ENCODE results near the gene SSNA1. TPM values are rescaled to one million over a fixed set of nuclear protein-coding genes. Genes with fewer than 3 reads are reported as not detected.
A peak's percentile ranks its signal among the peaks of the same experiment; 100 is the strongest.

Gene SSNA1
- total RNA-seq, 1 donor from 2014 or later, result 47.0 TPM

- Histone ChIP-seq H3K9ac (ENCODE audit: low read depth in 1 of 3, low read length in 3 of 3) (no peak overlapping the region), H3K4me1 (ENCODE audit: control insufficient read depth in 3 of 3, insufficient read depth in 3 of 3, low read length in 3 of 3) (peaks cover 12 to 25% (median 16%) of the 10 kb centered on the region in 3 donors)
Observed at GRCh38 chr9:137232101-137232500, 43.6 kb downstream of the SSNA1 start.

DNA sequence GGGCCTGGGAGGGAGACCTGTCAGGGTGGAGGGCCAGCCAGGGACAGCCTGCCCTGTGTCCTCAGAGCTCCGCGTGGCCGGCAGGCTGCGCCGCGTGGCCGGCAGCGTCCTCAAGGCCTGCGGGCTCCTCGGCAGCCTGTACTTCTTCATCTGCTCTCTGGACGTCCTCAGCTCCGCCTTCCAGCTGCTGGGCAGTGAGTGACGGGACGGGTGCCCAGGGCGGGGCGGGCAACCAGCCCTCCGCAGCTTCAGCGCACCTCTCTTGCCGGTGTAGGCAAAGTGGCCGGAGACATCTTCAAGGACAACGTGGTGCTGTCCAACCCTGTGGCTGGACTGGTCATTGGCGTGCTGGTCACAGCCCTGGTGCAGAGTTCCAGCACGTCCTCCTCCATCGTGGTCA, 44.0 kb downstream of the SSNA1 start:
- Histone ChIP-seq H3K27me3 (ENCODE audit: control insufficient read depth in 3 of 3, insufficient read depth in 3 of 3, low read length in 3 of 3) (peaks cover 34 to 60% (median 55%) of the 10 kb centered on the region in 3 donors), H3K4me1 (ENCODE audit: control insufficient read depth in 3 of 3, insufficient read depth in 3 of 3, low read length in 3 of 3) (peaks cover 16 to 25% (median 20%) of the 10 kb centered on the region in 3 donors), H3K4me3 (ENCODE audit: low read length in 3 of 3) (no peak overlapping the region), H3K27ac (ENCODE audit: low read depth, low read length) (no peak overlapping the region), H3K36me3 (ENCODE audit: control insufficient read depth in 3 of 3, insufficient read depth in 3 of 3, low read length in 3 of 3) (no peaks in the 10 kb centered on the region), H3K9ac (ENCODE audit: low read depth in 1 of 3, low read length in 3 of 3) (no peak overlapping the region), H3K9me3 (ENCODE audit: control insufficient read depth in 3 of 3, low read length in 3 of 3) (no peaks in the 10 kb centered on the region)

More at GRCh38 chr9:137232101-137232500, 43.6 kb downstream of the SSNA1 start:
- Histone ChIP-seq H3K4me3 (ENCODE audit: low read length in 3 of 3) (no peak overlapping the region), H3K36me3 (ENCODE audit: control insufficient read depth in 3 of 3, insufficient read depth in 3 of 3, low read length in 3 of 3) (no peaks in the 10 kb centered on the region), H3K9me3 (ENCODE audit: control insufficient read depth in 3 of 3, low read length in 3 of 3) (no peaks in the 10 kb centered on the region), H3K27me3 (ENCODE audit: control insufficient read depth in 3 of 3, insufficient read depth in 3 of 3, low read length in 3 of 3) (peaks cover 38 to 60% (median 59%) of the 10 kb centered on the region in 3 donors), H3K27ac (ENCODE audit: low read depth, low read length) (no peak overlapping the region)

DNA sequence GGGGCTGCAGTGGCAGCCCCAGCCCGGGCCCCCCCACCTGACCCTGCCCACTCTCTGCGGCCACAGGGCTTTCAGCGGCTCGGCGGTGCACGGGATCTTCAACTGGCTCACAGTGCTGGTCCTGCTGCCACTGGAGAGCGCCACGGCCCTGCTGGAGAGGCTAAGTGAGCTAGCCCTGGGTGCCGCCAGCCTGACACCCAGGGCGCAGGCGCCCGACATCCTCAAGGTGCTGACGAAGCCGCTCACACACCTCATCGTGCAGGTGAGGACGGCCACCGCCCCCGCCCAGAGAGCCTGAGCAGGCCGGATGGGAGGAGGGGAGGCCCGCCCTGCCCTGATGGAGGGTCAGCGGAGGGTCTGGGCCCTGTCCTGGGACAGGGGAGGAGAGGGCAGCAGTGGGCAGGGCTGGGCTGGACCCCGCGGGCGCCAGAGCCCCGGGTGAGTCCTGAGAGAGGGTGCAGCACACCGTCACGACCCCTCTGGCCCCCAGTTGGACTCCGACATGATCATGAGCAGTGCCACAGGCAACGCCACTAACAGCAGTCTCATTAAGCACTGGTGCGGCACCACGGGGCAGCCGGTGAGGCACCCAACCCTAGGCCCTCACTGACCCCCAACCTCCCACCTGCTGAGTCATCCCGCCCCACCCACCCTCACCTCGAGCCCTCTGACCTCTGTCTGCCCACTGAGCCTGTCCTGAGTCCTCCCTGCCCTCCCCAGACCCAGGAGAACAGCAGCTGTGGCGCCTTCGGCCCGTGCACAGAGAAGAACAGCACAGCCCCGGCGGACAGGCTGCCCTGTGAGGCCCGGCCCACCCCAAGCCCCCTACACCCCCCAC, 44.9 kb downstream of the SSNA1 start:
- no peaks in the 10 kb centered on the region for H3K36me3 ChIP-seq (ENCODE audit: control insufficient read depth in 3 of 3, insufficient read depth in 3 of 3, low read length in 3 of 3)
- peaks cover 24 to 33% (median 29%) of the 10 kb centered on the region in 3 donors for H3K4me1 ChIP-seq (ENCODE audit: control insufficient read depth in 3 of 3, insufficient read depth in 3 of 3, low read length in 3 of 3)
- H3K4me3 ChIP-seq (ENCODE audit: low read length in 3 of 3), result no peak overlapping the region
- H3K27me3 ChIP-seq (ENCODE audit: control insufficient read depth in 3 of 3, insufficient read depth in 3 of 3, low read length in 3 of 3), result peaks cover 29 to 55% (median 50%) of the 10 kb centered on the region in 3 donors
- no peak overlapping the region for H3K9ac ChIP-seq (ENCODE audit: low read depth in 1 of 3, low read length in 3 of 3)
- no peak overlapping the region for H3K27ac ChIP-seq (ENCODE audit: low read depth, low read length)
- no peaks in the 10 kb centered on the region for H3K9me3 ChIP-seq (ENCODE audit: control insufficient read depth in 3 of 3, low read length in 3 of 3)

DNA sequence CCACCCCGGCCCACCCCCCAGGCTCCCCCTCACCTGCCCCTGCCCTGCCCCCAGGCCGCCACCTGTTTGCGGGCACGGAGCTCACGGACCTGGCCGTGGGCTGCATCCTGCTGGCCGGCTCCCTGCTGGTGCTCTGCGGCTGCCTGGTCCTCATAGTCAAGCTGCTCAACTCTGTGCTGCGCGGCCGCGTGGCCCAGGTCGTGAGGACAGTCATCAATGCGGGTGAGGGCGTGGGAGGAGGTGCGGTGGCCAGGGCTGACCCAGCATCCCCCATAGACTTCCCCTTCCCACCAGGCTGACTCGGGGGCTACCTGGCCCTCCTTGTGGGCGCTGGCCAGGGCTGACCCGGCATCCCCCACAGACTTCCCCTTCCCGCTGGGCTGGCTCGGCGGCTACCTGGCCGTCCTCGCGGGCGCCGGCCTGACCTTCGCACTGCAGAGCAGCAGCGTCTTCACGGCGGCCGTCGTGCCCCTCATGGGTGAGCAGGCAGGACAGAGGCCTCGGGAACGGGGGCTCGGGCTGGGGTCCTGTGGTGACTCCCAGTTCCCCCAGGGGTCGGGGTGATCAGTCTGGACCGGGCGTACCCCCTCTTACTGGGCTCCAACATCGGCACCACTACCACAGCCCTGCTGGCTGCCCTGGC, 45.7 kb downstream of the SSNA1 start:
- Histone ChIP-seq H3K36me3 (ENCODE audit: control insufficient read depth in 3 of 3, insufficient read depth in 3 of 3, low read length in 3 of 3) (no peaks in the 10 kb centered on the region), H3K27me3 (ENCODE audit: control insufficient read depth in 3 of 3, insufficient read depth in 3 of 3, low read length in 3 of 3) (peaks cover 22 to 47% (median 42%) of the 10 kb centered on the region in 3 donors), H3K4me1 (ENCODE audit: control insufficient read depth in 3 of 3, insufficient read depth in 3 of 3, low read length in 3 of 3) (peaks cover 32 to 41% (median 37%) of the 10 kb centered on the region in 3 donors), H3K4me3 (ENCODE audit: low read length in 3 of 3) (no peak overlapping the region), H3K9me3 (ENCODE audit: control insufficient read depth in 3 of 3, low read length in 3 of 3) (no peaks in the 10 kb centered on the region), H3K27ac (ENCODE audit: low read depth, low read length) (no peak overlapping the region), H3K9ac (ENCODE audit: low read depth in 1 of 3, low read length in 3 of 3) (no peak overlapping the region)

DNA sequence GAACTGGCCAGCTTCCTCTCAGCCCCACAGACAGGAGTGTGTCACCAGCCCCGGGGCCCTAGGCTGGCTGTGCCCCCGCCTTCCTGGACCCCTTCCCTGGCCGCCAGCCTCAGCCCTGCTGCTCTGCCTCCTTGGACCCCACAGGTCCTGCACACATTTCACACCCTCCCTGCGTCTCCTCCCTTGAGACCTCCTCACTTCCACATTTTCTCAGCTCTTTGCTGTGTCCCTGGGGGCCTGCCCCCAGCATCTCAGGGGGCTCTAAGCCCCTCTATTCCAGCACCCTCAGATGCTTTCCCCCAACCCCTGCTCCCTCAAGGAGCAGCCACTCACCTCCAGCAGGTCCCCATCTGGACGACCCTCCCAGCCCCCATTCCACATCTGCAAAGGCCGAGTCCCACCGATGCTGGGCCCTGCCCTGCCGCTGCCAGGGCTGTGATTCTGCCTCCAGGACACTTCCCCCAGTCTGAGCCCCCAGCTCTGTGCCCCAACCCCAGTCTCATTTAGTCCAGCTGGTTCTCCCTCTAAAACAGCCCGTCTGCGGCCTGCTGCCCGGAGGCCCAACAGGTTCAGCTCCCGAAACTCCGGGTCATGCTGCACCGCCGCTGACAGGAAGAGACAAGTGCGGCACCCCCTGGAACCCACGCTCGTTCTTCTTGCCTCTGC, 46.4 kb downstream of the SSNA1 start:
- peaks cover 33 to 45% (median 40%) of the 10 kb centered on the region in 3 donors for H3K4me1 ChIP-seq (ENCODE audit: control insufficient read depth in 3 of 3, insufficient read depth in 3 of 3, low read length in 3 of 3)
- H3K27me3 ChIP-seq (ENCODE audit: control insufficient read depth in 3 of 3, insufficient read depth in 3 of 3, low read length in 3 of 3), result peaks cover 15 to 42% (median 37%) of the 10 kb centered on the region in 3 donors
- no peaks in the 10 kb centered on the region for H3K9me3 ChIP-seq (ENCODE audit: control insufficient read depth in 3 of 3, low read length in 3 of 3)
- no peak overlapping the region for H3K9ac ChIP-seq (ENCODE audit: low read depth in 1 of 3, low read length in 3 of 3)
- no peak overlapping the region for H3K4me3 ChIP-seq (ENCODE audit: low read length in 3 of 3)
- no peak overlapping the region for H3K27ac ChIP-seq (ENCODE audit: low read depth, low read length)
- H3K36me3 ChIP-seq (ENCODE audit: control insufficient read depth in 3 of 3, insufficient read depth in 3 of 3, low read length in 3 of 3), result no peaks in the 10 kb centered on the region

- H3K27me3 ChIP-seq (ENCODE audit: control insufficient read depth in 3 of 3, insufficient read depth in 3 of 3, low read length in 3 of 3), result peaks cover 7 to 35% (median 30%) of the 10 kb centered on the region in 3 donors
- H3K36me3 ChIP-seq (ENCODE audit: control insufficient read depth in 3 of 3, insufficient read depth in 3 of 3, low read length in 3 of 3), result no peaks in the 10 kb centered on the region
- no peak overlapping the region for H3K27ac ChIP-seq (ENCODE audit: low read depth, low read length)
- H3K4me1 ChIP-seq (ENCODE audit: control insufficient read depth in 3 of 3, insufficient read depth in 3 of 3, low read length in 3 of 3), result peaks cover 36 to 45% (median 42%) of the 10 kb centered on the region in 3 donors
- H3K9ac ChIP-seq (ENCODE audit: low read depth in 1 of 3, low read length in 3 of 3), result peak overlapping the region; percentile 33 to 74 (median 64)
- no peaks in the 10 kb centered on the region for H3K9me3 ChIP-seq (ENCODE audit: control insufficient read depth in 3 of 3, low read length in 3 of 3)
- peak overlapping the region in 2 of 3 donors; percentile 56 to 61 for H3K4me3 ChIP-seq (ENCODE audit: low read length in 3 of 3)
Observed at GRCh38 chr9:137235424-137236237, 47.2 kb downstream of the SSNA1 start.

DNA sequence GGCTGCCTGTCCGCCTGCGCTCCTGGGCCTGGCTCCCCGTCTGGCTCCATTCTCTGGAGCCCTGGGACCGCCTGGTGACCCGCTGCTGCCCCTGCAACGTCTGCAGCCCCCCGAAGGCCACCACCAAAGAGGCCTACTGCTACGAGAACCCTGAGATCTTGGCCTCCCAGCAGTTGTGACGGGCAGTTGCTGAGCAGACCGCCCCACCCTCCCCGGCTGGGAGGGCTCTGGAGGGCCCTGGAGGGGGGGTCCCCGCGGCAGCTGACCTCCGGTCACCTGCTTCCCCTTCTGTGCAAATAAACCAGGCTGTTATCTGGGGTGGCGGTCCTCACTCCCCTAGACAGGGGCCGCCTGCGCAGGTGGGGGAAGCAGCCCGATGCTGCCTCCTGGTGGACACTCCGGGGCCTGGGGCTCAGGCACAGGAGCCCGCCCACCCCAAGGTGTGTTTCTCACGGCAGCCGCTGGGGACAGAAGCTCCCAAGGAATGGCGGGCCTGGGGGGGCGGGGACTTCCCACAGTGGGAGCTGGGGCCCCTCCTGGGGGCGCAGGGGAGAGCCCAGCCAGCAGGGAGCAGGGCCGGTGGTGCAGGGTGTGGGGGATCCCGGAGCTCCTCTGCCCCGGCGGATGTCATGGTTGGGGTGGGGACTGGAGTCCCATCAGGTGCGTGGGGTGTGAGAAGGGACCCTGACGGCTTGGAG, 47.9 kb downstream of the SSNA1 start:
- Histone ChIP-seq H3K27me3 (ENCODE audit: control insufficient read depth in 3 of 3, insufficient read depth in 3 of 3, low read length in 3 of 3) (peaks cover 1 to 27% (median 22%) of the 10 kb centered on the region in 3 donors), H3K27ac (ENCODE audit: low read depth, low read length) (peak overlapping the region; percentile 81), H3K9me3 (ENCODE audit: control insufficient read depth in 3 of 3, low read length in 3 of 3) (no peaks in the 10 kb centered on the region), H3K9ac (ENCODE audit: low read depth in 1 of 3, low read length in 3 of 3) (peak overlapping the region; percentile 64 to 74 (median 68)), H3K4me3 (ENCODE audit: low read length in 3 of 3) (peak overlapping the region; percentile 48 to 64 (median 61)), H3K4me1 (ENCODE audit: control insufficient read depth in 3 of 3, insufficient read depth in 3 of 3, low read length in 3 of 3) (peaks cover 36 to 45% (median 42%) of the 10 kb centered on the region in 3 donors), H3K36me3 (ENCODE audit: control insufficient read depth in 3 of 3, insufficient read depth in 3 of 3, low read length in 3 of 3) (no peaks in the 10 kb centered on the region)

GRCh38 chr9:137236936-137237421, 48.5 kb downstream of the SSNA1 start:
- peak overlapping the region; percentile 64 to 74 (median 68) for H3K9ac ChIP-seq (ENCODE audit: low read depth in 1 of 3, low read length in 3 of 3)
- peak overlapping the region; percentile 48 to 64 (median 61) for H3K4me3 ChIP-seq (ENCODE audit: low read length in 3 of 3)
- H3K9me3 ChIP-seq (ENCODE audit: control insufficient read depth in 3 of 3, low read length in 3 of 3), result no peaks in the 10 kb centered on the region
- peak overlapping the region; percentile 81 for H3K27ac ChIP-seq (ENCODE audit: low read depth, low read length)
- H3K27me3 ChIP-seq (ENCODE audit: control insufficient read depth in 3 of 3, insufficient read depth in 3 of 3, low read length in 3 of 3), result peaks cover 0 to 21% (median 16%) of the 10 kb centered on the region in 3 donors
- H3K4me1 ChIP-seq (ENCODE audit: control insufficient read depth in 3 of 3, insufficient read depth in 3 of 3, low read length in 3 of 3), result peaks cover 37 to 47% (median 43%) of the 10 kb centered on the region in 3 donors
- H3K36me3 ChIP-seq (ENCODE audit: control insufficient read depth in 3 of 3, insufficient read depth in 3 of 3, low read length in 3 of 3), result peaks cover under 1 to 4% (median 1%) of the 10 kb centered on the region in 3 donors
